GM12801 (cell line): ENCODE measurements around the gene SNPH.

Source experiments
- TF ChIP-seq, protein P1 (sequence below): IDR thresholded peaks from one replicate; pipeline ENCODE4 v1.5.1; 2011; ENCODE audit warnings: control low read depth; ENCODE audit not compliant: insufficient read length; ENCODE audit errors: extremely low read depth

Gene SNPH, protein sequence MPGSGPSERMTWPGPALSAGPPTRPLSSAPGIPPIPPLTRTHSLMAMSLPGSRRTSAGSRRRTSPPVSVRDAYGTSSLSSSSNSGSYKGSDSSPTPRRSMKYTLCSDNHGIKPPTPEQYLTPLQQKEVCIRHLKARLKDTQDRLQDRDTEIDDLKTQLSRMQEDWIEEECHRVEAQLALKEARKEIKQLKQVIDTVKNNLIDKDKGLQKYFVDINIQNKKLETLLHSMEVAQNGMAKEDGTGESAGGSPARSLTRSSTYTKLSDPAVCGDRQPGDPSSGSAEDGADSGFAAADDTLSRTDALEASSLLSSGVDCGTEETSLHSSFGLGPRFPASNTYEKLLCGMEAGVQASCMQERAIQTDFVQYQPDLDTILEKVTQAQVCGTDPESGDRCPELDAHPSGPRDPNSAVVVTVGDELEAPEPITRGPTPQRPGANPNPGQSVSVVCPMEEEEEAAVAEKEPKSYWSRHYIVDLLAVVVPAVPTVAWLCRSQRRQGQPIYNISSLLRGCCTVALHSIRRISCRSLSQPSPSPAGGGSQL

DNA sequence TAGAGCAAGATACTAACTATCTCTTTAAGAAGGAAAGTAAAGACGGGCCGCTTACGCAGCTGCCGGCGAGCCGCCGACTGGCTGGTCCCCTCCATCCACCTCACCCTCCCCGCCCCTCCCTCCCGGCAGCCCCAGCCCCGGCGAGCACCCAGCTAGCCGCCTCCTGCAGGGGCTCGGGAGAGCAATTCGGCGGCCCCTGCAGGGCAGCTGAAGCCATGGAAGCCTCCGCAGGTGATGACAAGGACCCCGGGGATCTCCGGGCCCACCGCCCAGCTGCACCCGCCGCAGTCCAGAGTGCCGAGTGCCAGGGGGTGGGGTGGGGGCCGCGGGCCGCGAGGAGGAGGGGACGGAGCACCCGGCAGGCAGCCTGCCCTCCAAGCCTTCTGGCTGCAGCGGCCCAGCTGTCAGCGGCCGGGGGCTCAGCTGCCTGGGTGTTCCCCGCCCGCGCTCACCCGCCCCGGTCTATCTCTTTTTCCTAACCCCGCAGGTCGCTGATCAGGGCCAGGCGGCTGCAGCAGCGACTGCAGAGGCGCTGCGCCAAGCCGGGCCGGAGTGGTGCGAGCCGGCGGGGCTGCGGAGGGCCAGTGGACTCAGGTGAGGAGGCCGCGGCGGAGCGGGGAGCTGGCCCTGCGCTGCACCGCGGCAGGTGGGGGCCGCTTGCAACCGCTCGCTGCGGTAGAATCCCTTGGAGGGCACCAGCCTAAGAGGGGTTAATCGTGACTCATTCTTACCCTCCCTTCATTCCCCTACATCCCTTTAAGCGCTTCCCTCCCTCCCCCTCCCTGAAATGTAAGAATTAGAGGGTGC, at the start of gene SNPH:
TSS of gene SNPH (plus strand) at position 128 of the 807 bp plus-strand sequence. CDS start 29,946 bp downstream, outside the sequence.
- TF ChIP-seq, protein P1, sequence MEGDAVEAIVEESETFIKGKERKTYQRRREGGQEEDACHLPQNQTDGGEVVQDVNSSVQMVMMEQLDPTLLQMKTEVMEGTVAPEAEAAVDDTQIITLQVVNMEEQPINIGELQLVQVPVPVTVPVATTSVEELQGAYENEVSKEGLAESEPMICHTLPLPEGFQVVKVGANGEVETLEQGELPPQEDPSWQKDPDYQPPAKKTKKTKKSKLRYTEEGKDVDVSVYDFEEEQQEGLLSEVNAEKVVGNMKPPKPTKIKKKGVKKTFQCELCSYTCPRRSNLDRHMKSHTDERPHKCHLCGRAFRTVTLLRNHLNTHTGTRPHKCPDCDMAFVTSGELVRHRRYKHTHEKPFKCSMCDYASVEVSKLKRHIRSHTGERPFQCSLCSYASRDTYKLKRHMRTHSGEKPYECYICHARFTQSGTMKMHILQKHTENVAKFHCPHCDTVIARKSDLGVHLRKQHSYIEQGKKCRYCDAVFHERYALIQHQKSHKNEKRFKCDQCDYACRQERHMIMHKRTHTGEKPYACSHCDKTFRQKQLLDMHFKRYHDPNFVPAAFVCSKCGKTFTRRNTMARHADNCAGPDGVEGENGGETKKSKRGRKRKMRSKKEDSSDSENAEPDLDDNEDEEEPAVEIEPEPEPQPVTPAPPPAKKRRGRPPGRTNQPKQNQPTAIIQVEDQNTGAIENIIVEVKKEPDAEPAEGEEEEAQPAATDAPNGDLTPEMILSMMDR = no peak

DNA sequence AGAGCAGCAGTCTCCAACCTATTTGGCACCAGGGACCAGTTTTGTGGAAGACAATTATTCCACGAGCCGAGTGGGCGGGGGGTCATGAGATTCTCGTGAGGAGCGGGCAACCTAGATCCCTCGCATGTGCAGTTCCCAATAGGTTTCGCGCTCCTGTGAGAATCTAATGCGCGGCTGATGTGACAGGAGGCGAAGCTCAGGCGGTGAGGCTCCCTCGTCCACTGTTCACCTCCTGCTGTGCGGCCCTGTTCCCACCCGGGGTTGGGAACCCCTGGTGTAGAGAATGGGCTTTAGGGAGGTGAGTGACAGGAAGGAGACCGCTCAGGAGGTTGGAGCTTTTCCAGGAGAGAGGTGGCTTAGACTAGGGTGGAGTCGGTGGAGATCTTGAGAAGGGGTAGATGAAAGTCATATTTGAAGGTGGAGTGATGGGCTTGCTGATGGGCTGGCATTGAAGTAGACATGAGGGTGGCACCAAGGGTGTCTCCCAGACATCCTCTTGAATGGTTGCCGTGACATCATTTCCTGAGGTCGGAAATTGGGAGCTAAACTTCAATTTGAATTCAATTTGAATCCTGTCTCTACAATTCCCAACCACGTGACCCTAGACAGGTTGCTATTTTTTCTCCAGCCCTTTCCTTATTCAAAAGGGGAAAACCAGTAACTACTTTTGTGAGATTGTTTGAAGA, 41.7 kb upstream of the SNPH start:
- TF ChIP-seq, protein P1 = no peak

DNA sequence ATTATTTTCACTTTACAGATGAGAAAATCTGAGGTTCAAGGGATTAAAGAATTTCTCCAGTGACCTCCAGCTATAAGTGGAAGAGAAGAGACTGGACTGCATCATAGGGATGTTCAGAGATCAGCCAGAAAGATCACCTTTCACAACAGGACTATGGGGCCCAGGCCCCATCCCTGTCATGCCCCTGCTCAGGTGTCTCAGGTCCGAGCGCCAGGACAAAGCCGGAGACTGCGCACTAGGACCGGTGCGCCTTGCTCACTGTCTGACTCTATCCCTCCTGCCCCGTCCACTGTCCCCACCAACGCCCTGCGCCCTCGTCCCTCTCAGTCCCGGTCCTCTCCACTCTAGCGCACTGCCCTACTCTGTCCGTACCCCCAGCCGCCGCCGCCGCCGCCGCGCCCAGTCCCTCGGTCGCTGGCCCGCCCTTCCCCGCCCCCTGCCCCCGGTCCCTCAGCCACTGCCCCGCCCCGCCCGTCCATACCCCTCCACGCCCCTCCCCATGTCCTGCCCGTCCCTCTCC, 40.8 kb upstream of the SNPH start:
- TF ChIP-seq, protein P1 = no peak

DNA sequence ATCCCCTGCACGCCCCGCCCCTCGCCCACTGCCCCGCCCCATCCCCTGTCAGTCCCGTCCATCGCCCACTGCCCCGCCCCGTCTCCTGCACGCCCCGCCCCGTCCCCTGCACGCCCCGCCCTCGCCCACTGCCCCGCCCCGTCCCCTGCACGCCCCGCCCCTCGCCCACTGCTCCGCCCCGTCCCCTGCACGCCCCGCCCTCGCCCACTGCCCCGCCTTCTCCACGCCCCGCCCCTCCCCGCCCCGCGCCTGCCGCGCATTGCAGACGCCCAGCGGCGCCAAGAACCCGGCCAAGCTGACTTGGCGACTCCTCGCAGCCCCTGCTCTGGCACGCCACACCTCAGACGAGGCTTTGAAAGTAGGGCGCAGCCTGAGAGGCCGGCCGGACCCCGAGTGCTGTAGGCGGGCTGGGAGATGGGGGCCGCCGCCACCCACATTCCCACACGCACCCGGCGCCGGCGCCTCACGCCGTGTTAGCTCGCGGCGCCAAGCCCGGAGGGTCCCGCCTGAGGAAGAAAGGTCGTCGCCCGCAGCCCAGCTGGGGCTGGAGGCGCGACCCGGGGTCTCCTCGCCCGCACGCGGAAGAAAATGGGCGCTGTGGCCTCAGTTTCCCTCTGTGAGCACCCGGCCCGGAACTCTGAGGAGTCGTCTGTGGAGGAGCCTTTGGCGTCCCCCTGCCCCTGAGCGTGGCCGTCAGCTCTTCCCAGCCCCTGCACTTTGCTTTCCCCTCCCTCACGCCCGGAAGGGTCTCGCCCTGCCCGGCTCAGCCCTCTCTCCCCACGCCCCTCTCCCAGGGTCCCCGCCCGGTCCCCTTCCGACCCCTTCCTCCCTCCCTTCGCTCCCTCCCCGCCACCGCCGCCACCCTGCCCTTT, 40.1 kb upstream of the SNPH start, which contains the start of gene RAD21L1:
TSS of gene RAD21L1 (plus strand) at position 262 of the 872 bp plus-strand sequence. CDS start 2,410 bp downstream, outside the sequence.
- TF ChIP-seq, protein P1 = no peak

DNA sequence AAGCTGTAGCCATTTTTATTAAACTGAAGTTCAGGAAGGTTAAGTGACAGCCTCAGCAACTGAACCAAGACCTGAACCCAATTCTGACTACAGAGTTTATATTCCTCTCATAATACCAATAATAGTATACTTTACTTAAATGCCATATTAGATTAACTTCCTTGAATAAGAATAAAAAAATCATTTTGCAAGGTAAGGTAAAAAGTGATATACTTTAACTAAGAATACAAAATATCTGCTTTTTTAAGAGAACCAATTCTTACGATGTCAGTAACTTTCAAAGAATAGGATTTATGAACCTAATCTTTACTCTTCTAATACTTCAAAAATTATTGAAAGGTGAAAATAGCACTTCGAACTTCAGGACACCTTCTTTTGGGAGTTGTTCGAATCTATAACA, 36.6 kb upstream of the SNPH start:
- TF ChIP-seq, protein P1 = no peak

DNA sequence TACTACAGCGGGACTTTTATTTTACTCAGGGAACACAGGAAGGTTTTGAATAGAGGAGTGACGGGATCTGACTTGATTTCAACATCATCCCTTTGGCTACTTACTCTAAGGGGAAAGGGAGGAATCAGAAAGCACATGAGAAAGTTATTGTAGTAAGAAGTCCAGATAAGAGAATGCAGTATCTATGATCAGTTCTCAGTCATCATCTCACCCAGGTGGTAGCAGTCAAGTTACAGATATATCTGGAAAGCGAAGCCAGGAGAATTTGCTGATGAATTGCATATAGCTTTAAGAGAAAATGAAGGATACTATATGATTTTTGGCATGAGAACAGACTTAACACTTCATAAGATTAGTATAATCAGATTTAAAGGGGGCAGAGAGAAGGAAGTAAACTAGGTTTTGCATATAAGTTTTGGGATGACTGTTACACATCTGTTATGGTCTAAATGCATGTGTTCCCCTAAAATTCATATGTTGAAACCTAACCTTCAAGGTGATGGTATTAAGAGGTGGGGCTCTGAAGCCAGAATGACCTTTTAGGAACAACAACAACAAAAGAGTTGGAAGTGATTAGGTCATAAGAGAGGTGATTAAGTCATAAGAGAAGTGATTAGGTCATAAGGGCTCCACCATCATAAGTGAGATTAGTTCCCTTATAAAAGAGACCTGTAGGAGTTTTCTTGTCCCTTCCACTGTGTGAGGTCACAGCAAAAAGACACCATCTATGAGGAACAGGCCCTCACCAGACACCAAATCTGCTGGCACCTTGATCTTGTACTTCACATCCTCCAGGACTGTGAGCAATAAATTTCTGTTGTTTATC, 33.6 kb upstream of the SNPH start:
- TF ChIP-seq, protein P1 = no peak
